Adipocyte (in vitro differentiated cells): ENCODE results near the gene MSRB1.
A peak's percentile ranks its signal among the peaks of the same experiment; 100 is the strongest.
"Not testable (repeated sequence)": the region's sequence is repeated elsewhere in the genome, so short reads cannot be mapped to it uniquely, and the experiment has no call there.

Experiments
- DNase-seq: peaks from one replicate; pipeline ENCODE4 v3.0.0-alpha.2; 2015; ENCODE audit warnings: low read depth
- H3K27me3 ChIP-seq: replicated peaks from 2 replicates; pipeline ENCODE4 v1.7.0; 2013; ENCODE audit warnings: mild to moderate bottlenecking, low read length, moderate library complexity; ENCODE audit not compliant: control insufficient read depth, insufficient read depth
- H3K36me3 ChIP-seq: 2 replicates; pipeline ENCODE4 v1.7.0; 2013; ENCODE audit warnings: low read length, mild to moderate bottlenecking, moderate library complexity; ENCODE audit not compliant: control insufficient read depth, insufficient read depth, severe bottlenecking
- H3K4me1 ChIP-seq: 2 replicates; pipeline ENCODE4 v1.7.0; 2013; ENCODE audit warnings: mild to moderate bottlenecking, low read length, moderate library complexity; ENCODE audit not compliant: control insufficient read depth, insufficient read depth
- H3K4me3 ChIP-seq: 2 replicates; pipeline ENCODE4 v1.7.0; 2013; ENCODE audit warnings: mild to moderate bottlenecking, low read length, moderate library complexity
- H3K9ac ChIP-seq: 2 replicates; pipeline ENCODE4 v1.7.0; 2013; ENCODE audit warnings: mild to moderate bottlenecking, low read length, moderate library complexity
- H3K9me3 ChIP-seq: 2 replicates; pipeline ENCODE4 v1.7.0; 2013; ENCODE audit warnings: mild to moderate bottlenecking, low read length, moderate library complexity; ENCODE audit not compliant: control insufficient read depth

The MSRB1 gene

DNA sequence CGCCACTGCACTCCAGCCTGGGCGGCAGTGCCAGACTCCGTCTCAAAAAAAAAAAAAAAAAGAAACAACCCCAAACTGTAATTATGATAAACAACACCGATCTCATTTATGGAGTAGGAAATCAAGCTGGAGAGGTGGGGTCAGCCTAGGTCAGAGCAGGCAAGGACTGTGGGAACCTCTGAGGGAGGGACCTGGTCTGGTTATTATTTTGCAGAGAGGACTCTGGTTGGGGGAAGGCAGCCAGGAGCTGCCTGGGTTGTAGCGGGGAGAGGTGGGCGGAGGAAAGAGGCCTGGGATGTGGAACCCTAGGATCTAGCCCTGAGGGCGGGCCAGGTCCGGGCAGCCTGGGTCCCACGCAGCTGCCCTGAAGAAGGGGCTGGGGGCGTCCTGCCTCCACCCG, 13.9 kb downstream of the MSRB1 start:
- peak; percentile 28 for DNase-seq
- H3K4me3 ChIP-seq, result peak overlapping the region; percentile 59

DNA sequence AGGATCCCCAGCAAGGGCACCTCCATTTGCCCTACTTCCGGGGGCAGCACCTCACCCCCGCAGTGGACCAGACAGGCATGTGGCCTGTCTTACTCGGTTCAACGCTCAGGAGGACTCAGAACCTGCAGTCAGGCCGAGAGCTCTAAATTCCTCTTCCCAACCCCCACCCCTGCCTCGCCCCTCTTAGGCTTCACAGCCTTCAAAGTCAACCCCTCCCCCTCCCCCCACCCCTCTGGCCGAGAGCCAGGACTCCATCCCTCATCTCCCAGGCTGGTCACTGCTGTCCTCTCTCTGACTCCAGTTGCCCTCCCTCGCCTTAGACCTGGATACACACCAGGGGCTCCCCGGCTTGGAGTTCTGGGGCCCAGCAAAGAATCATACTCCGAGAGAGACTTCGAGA, 16.7 kb downstream of the MSRB1 start:
- Histone ChIP-seq H3K4me1 (peaks cover 10% of the 10 kb centered on the region), H3K9ac (no peak overlapping the region), H3K9me3 (no peaks in the 10 kb centered on the region), H3K4me3 (no peak overlapping the region), H3K36me3 (no peaks in the 10 kb centered on the region), H3K27me3 (peaks cover 34% of the 10 kb centered on the region)
- DNase-seq, result no peak

More for the DNA sequence above, 13.9 kb downstream of the MSRB1 start:
- Histone ChIP-seq H3K9me3 (no peaks in the 10 kb centered on the region), H3K4me1 (peaks cover 3% of the 10 kb centered on the region), H3K36me3 (no peaks in the 10 kb centered on the region), H3K9ac (peak overlapping the region; percentile 78), H3K27me3 (peaks cover 28% of the 10 kb centered on the region)

DNA sequence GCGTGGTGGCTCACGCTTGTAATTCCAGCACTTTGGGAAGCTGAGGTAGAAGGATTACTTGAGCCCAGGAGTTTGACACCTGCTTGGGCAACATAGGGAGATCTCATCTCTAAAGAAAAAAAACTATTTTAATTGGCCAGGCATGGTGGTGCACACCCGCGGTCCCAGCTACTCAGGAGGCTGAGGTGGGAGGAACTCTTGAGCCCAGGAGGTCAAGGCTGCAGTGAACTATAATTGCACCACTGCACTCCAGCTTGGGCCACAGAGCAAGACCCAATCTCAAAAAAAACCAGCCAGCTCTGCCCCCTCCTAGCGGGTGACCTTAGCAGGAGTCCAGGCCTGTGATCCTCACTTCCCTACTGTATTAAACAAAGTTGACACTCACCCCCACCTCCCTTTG, 18.9 kb downstream of the MSRB1 start:
- Histone ChIP-seq H3K4me3 (no peak overlapping the region), H3K4me1 (peaks cover 9% of the 10 kb centered on the region), H3K9me3 (no peaks in the 10 kb centered on the region), H3K9ac (no peak overlapping the region), H3K27me3 (peaks cover 50% of the 10 kb centered on the region), H3K36me3 (no peaks in the 10 kb centered on the region)
- DNase-seq, result no peak

DNA sequence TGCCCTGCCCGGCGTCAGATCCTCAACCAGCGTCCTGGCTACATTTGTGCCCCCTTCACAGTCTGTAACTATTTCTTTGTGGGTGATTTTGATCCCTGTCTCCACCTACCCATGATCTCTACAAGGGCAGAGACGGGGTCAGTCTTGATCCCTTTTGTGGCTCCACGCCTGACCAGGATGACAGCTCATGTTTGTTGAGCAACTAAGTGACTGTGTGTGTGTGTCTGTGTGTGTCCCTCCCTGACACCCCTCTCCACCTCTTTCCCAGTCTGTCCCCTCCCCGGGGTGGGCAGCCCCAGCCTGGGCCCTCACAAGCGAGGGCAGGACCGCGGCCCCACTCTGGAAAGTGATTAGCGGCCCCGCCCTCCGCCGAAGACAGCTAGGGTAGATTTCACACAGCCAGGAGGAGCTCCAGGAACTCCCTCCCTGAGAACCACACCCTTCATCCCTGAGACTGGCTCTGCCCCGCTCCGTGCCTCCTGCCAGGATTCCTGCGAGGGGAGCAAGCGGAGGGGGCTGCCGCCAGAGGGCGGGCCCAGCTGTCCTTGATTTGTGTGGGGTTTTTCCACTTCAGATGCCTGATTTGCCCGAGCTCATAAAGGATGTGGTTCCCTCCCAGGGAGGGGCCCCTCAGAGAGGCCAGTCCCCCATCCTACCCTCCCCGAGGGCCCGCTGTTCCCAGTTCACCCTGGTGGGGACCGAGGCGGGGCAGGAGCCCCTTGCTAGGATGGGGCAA, 19.5 kb downstream of the MSRB1 start:
- H3K9me3 ChIP-seq, result no peaks in the 10 kb centered on the region
- no peak overlapping the region for H3K4me3 ChIP-seq
- H3K27me3 ChIP-seq, result peaks cover 54% of the 10 kb centered on the region
- no peak overlapping the region for H3K9ac ChIP-seq
- DNase-seq, result peak; percentile 88
- H3K36me3 ChIP-seq, result no peaks in the 10 kb centered on the region
- H3K4me1 ChIP-seq, result peaks cover 7% of the 10 kb centered on the region

DNA sequence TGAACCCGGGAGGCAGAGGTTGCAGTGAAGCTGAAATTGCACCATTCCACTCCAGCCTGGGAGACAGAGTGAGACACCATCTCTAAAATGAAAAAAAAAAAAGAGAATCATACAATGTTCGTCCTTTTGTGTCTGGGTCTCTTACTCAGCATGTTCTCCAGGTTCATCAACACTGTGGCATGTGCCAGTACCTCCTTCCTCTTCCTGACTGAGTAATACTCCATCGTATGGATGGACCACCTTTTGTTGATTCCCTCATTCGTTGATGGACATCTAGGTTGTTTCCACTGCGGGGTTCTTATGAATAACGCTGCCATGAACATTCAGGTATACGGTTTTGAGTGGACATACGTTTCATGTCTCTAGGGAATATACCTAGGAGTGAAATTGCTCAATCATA, 20.6 kb downstream of the MSRB1 start:
- no peak for DNase-seq
- Histone ChIP-seq H3K4me3 (no peak overlapping the region), H3K36me3 (no peaks in the 10 kb centered on the region), H3K9ac (no peak overlapping the region), H3K9me3 (no peaks in the 10 kb centered on the region), H3K4me1 (peaks cover 7% of the 10 kb centered on the region), H3K27me3 (peaks cover 59% of the 10 kb centered on the region)

DNA sequence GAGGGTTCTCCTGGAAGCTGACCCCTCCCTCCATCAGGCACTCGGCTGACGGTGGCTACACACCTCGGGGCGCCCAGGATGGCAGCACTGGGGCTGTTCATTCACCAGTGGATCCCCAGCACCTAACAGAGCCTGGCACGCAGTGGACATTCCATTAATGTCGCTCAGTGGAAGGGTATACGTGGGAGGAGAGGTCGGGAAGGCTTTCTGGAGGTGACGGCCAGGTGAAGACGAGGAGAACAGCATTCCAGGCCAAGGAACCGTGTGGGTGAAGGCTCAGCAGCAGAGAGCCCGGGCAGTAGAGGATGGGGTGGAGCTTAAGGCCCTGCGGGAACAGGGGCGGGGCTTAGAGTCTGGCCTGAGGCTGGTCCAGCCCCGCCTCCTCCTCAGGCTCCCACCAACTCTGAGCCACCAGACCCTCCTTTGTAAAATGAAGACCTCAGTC, 22.2 kb downstream of the MSRB1 start:
- Histone ChIP-seq H3K36me3 (no peaks in the 10 kb centered on the region), H3K4me3 (no peak overlapping the region), H3K27me3 (peaks cover 73% of the 10 kb centered on the region), H3K4me1 (peaks cover 7% of the 10 kb centered on the region), H3K9ac (no peak overlapping the region), H3K9me3 (no peaks in the 10 kb centered on the region)
- DNase-seq, result peak; percentile 29

DNA sequence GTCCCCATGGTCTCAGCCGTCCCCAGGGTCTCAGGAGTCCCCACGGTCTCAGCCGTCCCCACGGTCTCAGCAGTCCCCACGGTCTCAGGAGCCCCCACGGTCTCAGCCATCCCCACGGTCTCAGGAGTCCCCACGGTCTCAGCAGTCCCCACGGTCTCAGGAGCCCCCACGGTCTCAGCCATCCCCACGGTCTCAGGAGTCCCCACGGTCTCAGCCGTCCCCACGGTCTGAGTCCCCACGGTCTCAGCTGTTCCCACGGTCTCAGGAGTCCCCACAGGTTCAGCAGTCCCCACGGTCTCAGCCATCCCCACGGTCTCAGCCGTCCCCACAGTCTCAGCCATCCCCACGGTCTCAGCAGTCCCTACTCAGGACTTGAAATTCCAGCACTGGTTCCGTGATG, 22.9 kb downstream of the MSRB1 start:
- H3K36me3 ChIP-seq, H3K4me1 ChIP-seq, H3K4me3 ChIP-seq, H3K9me3 ChIP-seq, H3K9ac ChIP-seq, DNase-seq: not testable (repeated sequence)
- H3K27me3 ChIP-seq, result peaks cover 78% of the 10 kb centered on the region

DNA sequence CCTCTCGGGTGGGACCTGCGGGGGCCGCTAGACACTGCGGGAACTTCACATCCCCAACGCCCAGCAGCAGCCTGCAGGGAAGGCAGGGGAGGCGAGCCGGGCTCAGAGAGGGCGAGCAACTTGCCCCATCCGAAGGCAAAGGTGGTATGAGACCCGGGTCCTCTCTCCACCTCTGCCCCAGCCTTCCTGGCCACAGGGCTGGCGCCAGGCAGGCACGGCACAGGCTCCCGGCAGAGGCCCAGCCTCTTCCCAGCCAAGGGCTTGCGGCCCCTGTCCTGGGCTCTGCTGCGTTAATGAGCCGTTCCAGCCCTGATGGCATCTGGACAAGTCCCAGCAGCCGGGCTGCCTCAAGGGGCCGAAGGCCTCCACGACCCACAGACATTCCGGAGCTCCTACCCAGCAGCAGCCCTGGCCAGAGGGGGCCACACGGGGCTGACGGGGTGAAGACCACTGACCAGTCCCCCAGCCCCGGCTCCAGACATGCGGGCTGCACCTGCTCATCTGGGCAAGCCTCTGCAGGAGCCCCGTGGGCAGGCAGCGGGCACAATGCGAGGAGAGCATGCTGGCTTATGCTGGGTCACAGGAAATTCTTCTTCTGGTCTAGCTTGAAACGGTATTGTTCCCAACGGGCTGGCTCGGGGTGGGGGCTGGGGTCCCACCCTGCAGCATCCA, 23.5 kb downstream of the MSRB1 start:
- peaks cover 80% of the 10 kb centered on the region for H3K27me3 ChIP-seq
- no peak overlapping the region for H3K4me3 ChIP-seq
- H3K9ac ChIP-seq, result no peak overlapping the region
- no peak for DNase-seq
- H3K36me3 ChIP-seq, result no peaks in the 10 kb centered on the region
- no peaks in the 10 kb centered on the region for H3K9me3 ChIP-seq
- H3K4me1 ChIP-seq, result peaks cover 7% of the 10 kb centered on the region

DNA sequence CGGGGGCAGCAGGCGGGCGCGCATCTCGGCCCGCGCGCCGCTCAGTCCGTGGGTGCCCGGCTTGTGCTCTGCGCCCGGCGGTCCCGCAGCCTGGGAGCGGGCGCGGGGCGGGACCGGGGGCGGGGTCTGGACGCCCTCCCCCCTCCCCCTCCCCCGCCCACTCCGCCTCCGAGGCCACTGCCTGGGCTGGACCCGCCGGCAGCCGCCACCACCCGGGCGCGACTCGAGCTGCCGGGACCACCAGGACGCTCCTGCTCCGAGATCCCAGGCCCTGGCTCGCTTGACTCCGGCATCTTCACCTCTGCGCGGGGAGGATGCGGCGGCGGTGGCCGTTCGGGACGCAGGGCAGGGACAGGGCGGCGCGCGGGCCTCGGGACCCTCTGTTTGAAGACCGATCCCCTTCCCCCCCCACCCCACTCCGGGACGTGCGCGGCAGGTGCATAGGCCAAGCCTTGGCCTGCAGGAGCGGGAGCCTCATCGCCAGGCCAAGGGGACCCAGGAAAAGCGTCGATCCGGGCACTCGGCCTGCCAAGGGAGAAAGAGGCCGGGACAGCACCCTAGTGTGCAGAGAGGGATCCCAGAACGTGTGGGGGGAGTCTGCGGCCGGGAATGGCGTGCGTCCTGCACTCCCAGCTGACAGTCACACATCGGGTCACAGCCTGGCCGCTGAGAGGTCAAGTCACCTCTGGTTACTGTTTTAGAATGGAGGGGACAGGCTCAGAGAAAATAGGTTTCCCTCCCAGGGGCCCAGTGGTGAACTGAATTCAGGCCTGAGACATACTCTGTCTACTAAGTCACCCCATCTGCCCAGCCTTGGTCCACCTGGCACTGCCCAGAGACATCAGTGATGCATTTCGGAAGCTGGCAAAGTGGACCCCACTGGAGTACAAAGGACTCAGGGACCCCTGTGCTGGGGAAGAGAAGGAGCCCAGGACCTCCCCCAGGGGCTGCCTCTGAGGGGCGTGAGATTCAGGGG, 24.4 kb downstream of the MSRB1 start, which contains the start of gene HS3ST6:
Gene HS3ST6, minus strand, starts transcription at position 65 of the 976 bp plus-strand sequence. CDS start 92 bp downstream, outside the sequence.
- DNase-seq, result peak; percentile 11
- Histone ChIP-seq H3K4me3 (no peak within 1 kb of the TSS), H3K9me3 (no peaks in the 10 kb centered on the region), H3K36me3 (no peaks in the 10 kb centered on the region), H3K27me3 (peaks cover 79% of the 10 kb centered on the region), H3K4me1 (peaks cover 4% of the 10 kb centered on the region), H3K9ac (no peak within 1 kb of the TSS)

DNA sequence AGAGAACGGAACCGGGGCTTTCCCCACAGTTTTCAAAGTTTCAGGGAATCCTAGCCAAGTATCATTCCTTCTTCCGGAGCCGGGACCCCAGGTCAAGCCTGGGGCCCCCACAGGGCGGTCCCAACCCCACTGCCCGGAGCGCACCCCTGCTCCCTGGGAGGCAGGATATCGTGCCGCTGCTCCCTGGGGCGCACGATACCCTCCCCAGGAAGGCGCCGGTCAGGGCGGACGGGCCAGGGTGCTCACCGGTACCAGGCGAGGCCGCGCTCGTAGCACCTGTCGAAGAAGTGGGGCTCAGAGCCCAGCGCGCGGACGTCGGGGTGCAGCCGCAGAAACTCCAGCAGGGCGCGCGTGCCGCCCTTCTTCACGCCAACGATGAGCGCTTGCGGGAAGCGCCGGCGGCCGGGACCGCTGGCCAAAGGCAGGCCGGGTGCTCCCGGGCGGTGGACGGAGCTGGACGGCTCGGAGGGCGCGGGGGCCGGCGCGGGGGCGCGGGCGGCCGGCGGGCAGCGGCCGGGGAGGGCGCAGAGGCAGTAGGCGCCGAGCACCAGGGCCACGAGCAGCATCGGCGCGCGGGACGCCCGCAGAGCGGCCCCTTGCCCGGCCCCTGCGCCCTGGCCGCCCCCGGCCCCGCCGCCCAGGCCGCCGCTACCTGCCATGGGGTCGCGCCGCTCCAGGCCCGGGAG, 25.2 kb downstream of the MSRB1 start:
- Histone ChIP-seq H3K4me1 (no peaks in the 10 kb centered on the region), H3K4me3 (no peak overlapping the region), H3K9ac (no peak overlapping the region), H3K36me3 (no peaks in the 10 kb centered on the region), H3K27me3 (peaks cover 78% of the 10 kb centered on the region), H3K9me3 (no peaks in the 10 kb centered on the region)
- DNase-seq, result no peak
